Measurements from ENCODE around the gene TMPRSS13. TPM values are rescaled to one million over a fixed set of nuclear protein-coding genes. Genes with fewer than 3 reads are reported as not detected.

Gene TMPRSS13
- total and polyA plus RNA-seq, 9 of the 15 experiments (the other 6 are each of a cell fraction or from before 2014, with no cell fraction given), result 0.11 to 0.29 (median 0.15) TPM

- CTCF ChIA-PET (ENCODE audit: low intra/inter-chr PET ratio), result no interaction called here
- in situ Hi-C loops (cut with MboI), result no loop called here
- DNase-seq (ENCODE audit: extremely low read depth in 1 of 4, low spot score in 3 of 4) (peak in 2 of 4 experiments; percentile 3 to 5), ATAC-seq (no peak), FAIRE-seq (no peak)
- H3K4me1 ChIP-seq (replicated peaks in 1 of 2; ENCODE audit: control insufficient read depth in 2 of 2, insufficient read depth in 2 of 2, low read length in 2 of 2), result peaks cover 15 to 30% of the 10 kb centered on the region in 2 experiments; a peak in 4 of 5 replicates
- H4K20me1 ChIP-seq (replicated peaks; ENCODE audit: control insufficient read depth, insufficient read depth, low read length), result no peaks in the 10 kb centered on the region
- H3K4me3 ChIP-seq, result no peak overlapping the region
- no peaks in the 10 kb centered on the region for H3K27me3 ChIP-seq (ENCODE audit: control insufficient read depth in 2 of 2, insufficient read depth in 2 of 2, low read length in 2 of 2)
- H3K4me2 ChIP-seq (ENCODE audit: insufficient read depth, low read length), result no peak overlapping the region
- 60% methylated on average over 7 of the region's 10 CpGs for WGBS (ENCODE audit: insufficient coverage, low coverage, missing lambda C conversion rate)
- no peak overlapping the region for H3K27ac ChIP-seq (ENCODE audit: extremely low read depth, low read depth, low read length)
- H3K36me3 ChIP-seq (ENCODE audit: control insufficient read depth, insufficient read depth, low read length), result no peaks in the 10 kb centered on the region; the same call in 2 of the 3 replicates
- intact Hi-C loops (cut with micrococcal nuclease), result no loop called here
- H3K9me1 ChIP-seq (ENCODE audit: control insufficient read depth, insufficient read depth, low read length), result no peaks in the 10 kb centered on the region
- H3K9ac ChIP-seq (ENCODE audit: insufficient read depth in 1 of 2, low read depth in 2 of 2, low read length in 2 of 2), result peak overlapping the region in 1 of 2 experiments; percentile 24; a peak in 1 of 4 replicates
- H2AFZ ChIP-seq (ENCODE audit: low read depth, low read length), result no peak overlapping the region
- TF ChIP-seq SREBF1 (IDR thresholded peaks at IDR 0.05; ENCODE audit: borderline replicate concordance, low read depth, low read length) (no peak), MXI1 (IDR thresholded peaks at IDR 0.05; ENCODE audit: low read depth, low read length) (no peak), SMARCC2 (IDR thresholded peaks at IDR 0.05; ENCODE audit: low read depth) (no peak), HMG20A (CRISPR knock-in tag; conservative IDR thresholded peaks at IDR 0.05) (no peak), ZNF778 (CRISPR knock-in tag; IDR thresholded peaks at IDR 0.05) (no peak), GATA2 (CRISPR knock-in tag; IDR thresholded peaks at IDR 0.05) (no peak), GTF2E2 (tag; IDR thresholded peaks at IDR 0.05) (no peak), SRSF9 (IDR thresholded peaks at IDR 0.05; ENCODE audit: borderline replicate concordance, low read depth, low read length) (no peak)
- POLR2A ChIA-PET, result interaction anchor here (0.8 to 1.9 kb wide), 3 partner anchors 19 to 138 kb away, joined by 3 to 4 read pairs (median 3); no protein-coding TSS in a partner anchor
- BruUV-seq (replicated peaks), result no TSS peak
- H3K9me3 ChIP-seq (replicated peaks; ENCODE audit: control insufficient read depth, insufficient read depth, low read depth, low read length), result no peaks in the 10 kb centered on the region
- H3K79me2 ChIP-seq (ENCODE audit: control insufficient read depth, insufficient read depth, low read length), result no peaks in the 10 kb centered on the region
Observed at GRCh38 chr11:117972044-117972443, 42.8 kb upstream of the TMPRSS13 start.

Data from K562 (cell line).